OCI-M2 (cell line): ENCODE data around the gene CHRNB4.
A peak's percentile ranks its signal among the peaks of the same experiment; 100 is the strongest.

Source experiments
- DNase-seq: peaks from one replicate; lab custom pipeline; 2025; ENCODE audit not compliant: unreplicated experiment; lab: John Stamatoyannopoulos, UW

Gene CHRNB4

GRCh38 chr15:78634210-78635145 lies 6.5 kb downstream of the CHRNB4 start:
- DNase-seq = no peak

DNA sequence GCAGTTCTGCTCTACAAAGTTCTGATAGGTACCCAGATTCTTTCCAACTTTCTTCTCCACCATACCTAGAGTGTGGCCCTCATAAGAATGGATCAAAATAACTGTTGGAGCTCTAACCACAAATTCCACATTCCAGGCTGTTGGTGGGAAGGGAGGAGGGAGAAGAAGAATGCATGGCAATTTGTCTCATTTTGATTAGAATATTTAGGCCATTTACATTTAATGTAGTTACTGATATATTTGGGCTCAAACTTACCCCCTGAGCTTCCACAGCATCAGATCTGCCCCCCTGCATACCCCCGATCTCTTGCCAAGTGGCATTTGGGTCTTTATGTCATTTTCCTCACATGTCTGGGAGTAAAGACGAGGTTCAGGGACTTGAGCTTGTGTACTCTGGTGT lies 7.7 kb downstream of the CHRNB4 start:
- DNase-seq = no peak

GRCh38 chr15:78630886-78631633 lies 9.9 kb downstream of the CHRNB4 start:
- DNase-seq = no peak

GRCh38 chr15:78629716-78630065 lies 11.3 kb downstream of the CHRNB4 start:
- DNase-seq = no peak

DNA sequence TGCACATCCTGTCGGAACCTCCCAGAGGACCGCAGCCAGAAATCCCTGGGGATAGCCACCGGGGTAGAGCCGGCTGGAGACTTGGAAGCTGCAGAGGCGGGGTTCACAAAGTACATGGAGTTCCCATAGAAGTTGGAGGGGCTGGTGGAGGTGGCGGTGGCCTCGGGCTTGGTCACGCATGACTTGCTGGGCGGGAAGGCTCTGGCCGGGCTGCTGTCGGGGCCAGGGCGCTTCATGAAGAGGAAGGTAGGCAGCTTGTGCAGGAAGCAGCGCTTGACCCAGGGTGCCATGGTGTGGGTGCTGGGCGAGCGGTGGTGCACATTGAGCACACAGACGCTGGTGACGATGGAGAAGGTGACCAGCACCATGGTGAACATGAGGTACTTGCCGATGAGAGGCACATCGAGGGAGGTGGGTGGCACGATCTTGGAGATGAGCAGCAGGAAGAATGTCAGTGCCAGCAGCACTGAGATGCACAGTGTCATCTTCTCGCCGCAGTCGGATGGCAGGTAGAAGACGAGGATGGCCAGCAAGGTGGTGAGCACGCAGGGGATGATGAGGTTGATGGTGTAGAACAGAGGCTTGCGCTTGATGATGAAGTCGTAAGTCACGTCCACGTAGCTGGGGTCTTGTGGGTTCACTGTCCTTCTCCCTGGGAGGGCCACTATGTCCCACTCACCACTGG lies 11.8 kb downstream of the CHRNB4 start:
- DNase-seq = no peak

DNA sequence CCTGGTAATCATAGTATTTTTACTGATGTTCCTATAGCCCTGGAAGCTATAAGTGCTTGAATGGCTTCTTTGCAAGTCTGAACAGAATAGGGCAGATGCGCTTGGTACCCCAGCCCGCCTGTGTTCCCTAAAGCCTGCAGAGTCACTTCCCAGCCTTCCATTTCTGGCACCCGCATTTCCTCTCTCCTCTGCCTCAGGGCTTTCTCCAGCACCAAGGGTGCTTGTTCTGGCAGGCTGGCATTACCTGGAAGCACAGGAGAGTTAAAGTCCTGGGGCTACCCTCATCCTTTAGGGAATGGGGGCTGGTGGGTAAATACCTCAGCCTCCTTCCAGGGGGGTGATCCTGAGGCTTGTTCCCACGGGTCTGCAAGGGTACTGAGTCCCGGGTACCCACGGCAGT lies 12.8 kb downstream of the CHRNB4 start:
- DNase-seq = no peak

DNA sequence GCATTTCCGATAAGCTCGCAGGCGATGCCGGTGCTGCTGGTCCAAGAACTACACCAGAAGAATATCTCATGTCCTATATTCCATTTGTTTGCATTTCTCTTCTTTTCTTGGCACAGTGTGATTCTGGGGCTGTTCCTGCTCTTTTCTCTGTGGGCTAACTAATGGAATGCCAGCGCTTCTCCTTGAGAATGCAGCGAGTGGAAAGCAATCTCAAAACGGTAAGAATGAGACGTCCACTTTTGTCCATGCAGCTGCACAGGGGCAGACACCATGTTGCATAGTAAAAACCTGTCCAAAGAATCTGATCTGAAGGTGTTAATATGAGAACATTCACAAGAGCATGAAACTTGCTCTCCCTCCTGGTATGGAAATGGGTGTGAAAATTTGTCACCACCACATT lies 13.7 kb downstream of the CHRNB4 start:
- no peak for DNase-seq

DNA sequence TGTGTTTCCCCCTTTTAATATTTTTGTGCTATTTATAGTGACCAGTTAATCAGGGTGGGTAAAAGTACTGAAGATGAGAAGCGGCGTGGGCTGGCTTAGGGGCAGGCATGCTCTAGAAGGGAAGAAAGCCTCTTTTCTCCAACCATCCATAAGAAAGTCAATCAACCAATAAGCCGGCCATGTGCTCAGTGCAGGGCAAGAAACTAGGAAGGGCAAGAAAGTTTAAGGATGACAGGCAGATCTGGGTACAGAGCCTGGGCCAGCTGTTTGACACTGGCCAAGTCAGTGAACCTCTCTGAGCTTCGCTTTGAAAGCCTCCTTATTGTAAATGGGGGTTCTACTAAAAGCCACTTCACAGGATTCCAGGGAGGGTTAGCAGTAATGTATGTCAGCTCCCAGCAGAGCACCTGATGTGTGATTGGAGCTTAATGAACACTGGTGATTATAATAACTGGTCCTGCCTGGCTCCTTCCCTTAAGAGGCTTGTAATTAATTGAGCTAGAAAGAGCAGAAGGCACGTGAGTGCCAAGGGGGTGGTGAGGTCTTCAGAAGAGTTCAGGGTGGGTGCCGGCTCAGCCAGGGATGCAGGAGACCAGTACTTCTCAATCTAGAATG lies 14.5 kb downstream of the CHRNB4 start:
- DNase-seq = no peak

DNA sequence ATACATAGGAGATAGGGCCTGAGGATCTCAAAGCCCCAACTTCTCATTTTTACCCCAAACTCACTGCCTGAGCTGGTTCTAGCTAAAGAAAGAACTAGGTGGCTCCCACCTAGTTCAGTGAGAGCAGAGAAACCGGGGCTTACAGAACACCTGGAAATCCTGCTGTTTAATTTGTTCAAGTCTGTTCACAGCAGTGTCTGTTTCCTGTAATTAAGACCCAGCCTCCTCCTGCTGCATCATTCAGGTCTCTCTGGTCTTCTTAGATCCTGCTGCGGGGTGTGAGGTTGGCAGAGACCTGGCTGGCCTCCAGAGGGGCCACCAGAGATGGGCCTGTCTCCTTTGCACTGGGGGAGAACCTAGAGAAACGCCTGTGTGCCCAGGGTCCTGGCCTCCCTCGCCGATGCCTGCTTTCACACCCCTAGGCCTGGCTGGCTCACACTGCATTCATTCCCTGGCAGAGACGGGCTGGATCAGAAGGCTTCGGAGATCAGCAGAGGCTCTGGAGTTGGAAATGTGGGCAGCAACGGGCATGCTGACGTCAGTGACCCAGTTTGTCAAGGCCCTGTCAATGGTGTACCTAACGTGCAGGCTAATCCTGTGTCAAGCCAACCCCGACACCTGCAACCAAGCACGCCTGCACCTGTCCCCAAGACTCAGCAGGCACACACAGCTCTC lies 15.3 kb downstream of the CHRNB4 start:
- DNase-seq = no peak

- no peak for DNase-seq
Observed at GRCh38 chr15:78624651-78625590, 16.1 kb downstream of the CHRNB4 start.

DNA sequence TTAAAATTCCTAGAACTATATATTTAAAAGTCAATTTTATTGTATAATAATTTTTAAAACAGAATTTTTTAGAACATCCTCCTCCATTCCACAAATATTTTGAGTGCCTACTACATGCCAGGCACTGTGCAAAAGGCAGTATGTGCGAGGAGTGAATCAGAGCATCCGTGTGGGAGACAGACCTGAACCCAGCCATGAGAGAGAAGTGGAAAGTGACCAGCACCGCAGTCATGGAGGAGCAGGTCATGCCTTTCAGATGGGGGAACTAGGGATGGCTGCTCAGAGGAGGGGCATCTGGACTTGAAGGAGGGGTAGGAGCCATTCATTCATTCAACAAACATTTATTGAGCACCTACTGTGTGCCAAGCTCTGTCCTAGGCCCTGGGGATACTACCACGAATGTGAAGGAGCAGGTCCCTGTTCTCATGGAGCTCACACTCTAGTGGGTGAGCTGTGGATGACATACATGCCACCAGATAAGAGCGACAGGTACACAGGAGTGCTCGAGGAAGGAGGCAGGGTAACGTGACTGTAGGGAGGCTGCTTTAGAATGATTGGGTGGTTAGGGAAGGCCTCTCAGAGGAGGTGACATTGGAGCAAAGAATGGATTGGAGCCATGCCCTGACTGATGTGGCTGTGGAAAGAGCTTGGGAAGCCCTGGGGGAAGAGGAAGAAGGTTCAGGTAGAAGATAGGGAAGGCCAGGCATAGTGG lies 17.1 kb downstream of the CHRNB4 start:
- DNase-seq = no peak

DNA sequence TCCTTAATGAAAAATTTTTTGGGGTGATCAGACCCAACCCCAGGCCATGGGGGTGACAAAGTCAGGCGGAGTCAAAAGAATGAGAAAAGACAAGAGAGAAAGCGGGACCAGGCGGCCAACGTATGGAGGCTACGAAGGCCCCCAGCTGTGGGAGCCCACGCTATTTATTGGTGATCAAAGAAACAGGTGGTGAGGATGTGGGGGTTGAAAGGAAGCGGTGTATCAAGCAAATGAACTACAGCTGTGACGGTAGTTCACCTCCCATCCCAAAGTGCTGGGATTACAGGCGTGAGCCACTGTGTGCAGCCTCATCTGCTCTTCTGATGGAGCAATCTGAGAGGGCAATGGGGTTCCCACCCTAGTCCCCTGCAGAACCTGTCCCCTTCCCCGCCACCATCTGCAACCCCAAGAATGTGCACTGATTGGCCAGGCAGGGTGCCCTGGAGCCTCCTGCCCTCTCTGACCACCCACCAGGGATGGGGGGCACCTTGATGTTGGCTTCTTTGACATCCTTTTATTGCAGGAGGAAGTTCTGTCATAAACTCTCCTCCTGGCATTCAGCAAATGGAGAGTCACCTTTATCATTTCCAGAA lies 19.1 kb downstream of the CHRNB4 start:
- DNase-seq = no peak

- DNase-seq = no peak
Observed at GRCh38 chr15:78620527-78621421, 20.2 kb downstream of the CHRNB4 start, which contains the start of gene CHRNA3. Gene CHRNA3, minus strand, starts transcription at chr15:78620996. Its CDS starts 202 bp downstream, at chr15:78620794.

DNA sequence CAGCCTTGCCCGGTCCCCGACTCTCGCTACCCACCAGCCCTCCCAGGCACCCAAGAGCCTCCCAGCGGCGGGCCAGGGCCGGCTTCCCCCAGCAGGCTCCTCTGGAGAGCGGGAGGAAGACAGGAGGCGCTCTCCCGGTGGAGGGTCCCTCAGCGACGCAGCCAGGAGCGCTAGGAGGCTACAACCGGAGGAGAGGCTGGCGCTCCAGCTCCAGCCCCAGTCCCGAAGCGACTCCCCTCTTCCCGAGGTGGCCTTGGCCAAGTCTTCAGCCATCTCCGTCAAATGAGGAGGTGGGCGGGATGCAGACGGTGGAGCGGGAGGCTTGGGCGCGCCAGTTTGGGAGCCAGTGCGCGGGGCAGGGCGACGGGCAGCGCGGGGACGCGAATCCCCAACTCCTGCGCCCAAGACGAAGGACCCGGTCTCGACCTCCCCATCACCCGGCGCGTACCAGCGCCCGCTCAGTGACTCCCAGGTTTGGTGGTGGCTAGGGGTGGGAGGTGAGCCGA lies 20.9 kb downstream of the CHRNB4 start:
- DNase-seq = no peak

- no peak for DNase-seq
Observed at GRCh38 chr15:78619022-78619950, 21.7 kb downstream of the CHRNB4 start.

- DNase-seq = peak; percentile 59
Observed at GRCh38 chr15:78618490-78618934, 22.5 kb downstream of the CHRNB4 start.
